ENCODE data around the gene ACP1.

Gene ACP1

DNA sequence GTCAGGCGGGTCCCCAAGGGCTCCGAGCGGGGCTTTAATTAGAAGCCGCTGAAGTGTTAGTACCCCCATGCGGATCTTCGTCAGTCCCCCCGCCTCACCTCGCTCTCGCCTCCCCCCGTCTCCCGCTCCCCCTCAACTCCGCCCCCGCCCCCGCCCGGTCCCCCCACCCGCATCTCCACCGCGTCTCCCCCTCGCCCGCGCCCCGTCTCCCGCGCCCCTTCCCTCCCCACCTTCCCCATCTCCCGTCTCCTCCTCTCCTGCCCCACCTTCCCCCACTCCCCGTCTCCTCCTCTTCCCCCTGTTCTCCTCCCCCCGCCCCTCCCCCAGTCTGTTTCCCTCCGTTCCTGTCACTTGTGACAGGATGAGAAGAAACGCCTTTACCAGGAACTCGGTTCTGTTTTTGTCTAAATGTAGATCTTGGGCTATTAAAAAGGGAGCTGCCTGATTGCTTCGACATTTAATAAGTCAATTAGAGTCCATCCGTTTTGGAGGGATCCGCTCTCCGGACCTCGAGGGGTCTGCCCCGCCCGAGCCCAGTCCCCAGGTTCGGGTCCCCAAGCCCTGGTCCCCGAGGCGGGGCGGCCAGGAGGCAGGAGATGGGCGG, 24.1 kb downstream of the ACP1 start:
- peak overlapping the region in 1 of 2 donors; percentile 54 for H3K4me3 ChIP-seq (replicated peaks in 1 of 2; ENCODE audit: low read depth in 2 of 2, low read length in 2 of 2)
- DNase-seq (ENCODE audit: low read depth in 2 of 2): no peak
- TF ChIP-seq, protein P1, sequence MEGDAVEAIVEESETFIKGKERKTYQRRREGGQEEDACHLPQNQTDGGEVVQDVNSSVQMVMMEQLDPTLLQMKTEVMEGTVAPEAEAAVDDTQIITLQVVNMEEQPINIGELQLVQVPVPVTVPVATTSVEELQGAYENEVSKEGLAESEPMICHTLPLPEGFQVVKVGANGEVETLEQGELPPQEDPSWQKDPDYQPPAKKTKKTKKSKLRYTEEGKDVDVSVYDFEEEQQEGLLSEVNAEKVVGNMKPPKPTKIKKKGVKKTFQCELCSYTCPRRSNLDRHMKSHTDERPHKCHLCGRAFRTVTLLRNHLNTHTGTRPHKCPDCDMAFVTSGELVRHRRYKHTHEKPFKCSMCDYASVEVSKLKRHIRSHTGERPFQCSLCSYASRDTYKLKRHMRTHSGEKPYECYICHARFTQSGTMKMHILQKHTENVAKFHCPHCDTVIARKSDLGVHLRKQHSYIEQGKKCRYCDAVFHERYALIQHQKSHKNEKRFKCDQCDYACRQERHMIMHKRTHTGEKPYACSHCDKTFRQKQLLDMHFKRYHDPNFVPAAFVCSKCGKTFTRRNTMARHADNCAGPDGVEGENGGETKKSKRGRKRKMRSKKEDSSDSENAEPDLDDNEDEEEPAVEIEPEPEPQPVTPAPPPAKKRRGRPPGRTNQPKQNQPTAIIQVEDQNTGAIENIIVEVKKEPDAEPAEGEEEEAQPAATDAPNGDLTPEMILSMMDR (IDR thresholded peaks at IDR 0.05; ENCODE audit: low read depth, low read length): no peak

DNA sequence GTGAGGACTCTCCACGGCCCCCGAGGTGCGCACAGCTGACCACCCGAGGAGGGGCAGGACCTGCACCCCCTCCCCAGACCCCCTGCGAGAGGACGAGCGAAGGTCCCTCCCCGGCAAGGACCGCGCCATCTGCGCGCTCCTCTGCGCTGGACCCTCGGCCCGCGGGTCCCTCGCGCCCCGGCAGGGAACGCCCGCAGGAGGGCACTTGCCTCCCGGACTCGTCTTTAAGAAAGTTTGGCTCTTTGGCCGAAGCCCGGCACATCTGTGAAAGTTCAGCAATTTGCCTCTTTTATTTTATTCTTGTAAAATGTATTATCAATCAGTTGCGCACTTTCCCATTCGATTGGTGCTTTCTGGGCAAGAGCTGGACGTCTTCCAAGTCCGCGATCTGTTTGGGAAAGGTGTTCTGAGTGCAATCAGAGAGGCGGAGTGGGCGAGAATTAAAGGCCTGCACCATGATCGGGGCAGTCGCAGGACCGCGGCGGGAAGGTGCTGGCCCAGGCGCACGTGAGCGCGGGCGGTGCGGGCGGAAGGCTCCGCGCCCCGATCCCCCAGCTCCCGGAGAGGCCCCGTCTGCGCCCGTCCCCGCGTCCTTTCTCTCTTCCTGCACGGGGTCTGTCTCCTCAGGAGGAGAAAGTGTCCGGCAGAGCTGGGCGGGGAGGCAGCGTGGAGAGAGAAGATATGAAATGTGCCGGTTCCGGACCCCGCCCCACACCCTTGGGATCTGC, 24.8 kb downstream of the ACP1 start:
- H3K4me3 ChIP-seq (replicated peaks in 1 of 2; ENCODE audit: low read depth in 2 of 2, low read length in 2 of 2): peak overlapping the region; percentile 46 to 54
- peak in 1 of 2 donors; percentile 9 for DNase-seq (ENCODE audit: low read depth in 2 of 2)
- TF ChIP-seq, protein P1 (IDR thresholded peaks at IDR 0.05; ENCODE audit: low read depth, low read length): no peak

DNA sequence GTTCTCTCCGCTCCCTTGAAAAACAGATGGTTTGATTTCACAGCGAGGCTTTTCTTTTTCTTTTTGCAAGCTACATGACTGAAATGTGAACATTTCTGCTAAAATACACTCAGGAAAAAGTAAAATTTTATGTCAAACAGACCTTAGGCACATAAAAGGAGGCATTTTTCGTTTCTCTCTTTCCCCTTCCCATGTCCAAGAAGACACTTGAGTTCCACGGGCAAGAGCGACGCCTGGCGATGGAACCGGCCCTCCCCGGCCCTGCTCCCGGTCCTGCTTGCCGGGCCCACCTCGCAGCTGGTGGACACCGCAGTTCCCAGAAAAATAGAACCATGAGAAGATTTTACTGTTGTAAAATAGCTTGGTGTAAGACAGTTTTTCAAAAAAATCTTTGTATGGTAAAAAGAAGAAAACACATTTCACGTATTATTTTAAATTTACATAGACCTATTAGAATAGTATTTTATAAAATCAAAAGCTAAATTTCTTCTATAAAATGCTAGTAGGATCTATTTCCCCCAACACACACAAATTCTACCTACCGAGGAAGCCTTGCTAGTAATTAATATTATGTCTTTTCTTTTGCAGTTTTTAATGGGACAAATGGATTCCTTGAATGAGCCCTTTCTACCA, 25.5 kb downstream of the ACP1 start:
- TF ChIP-seq, protein P1 (IDR thresholded peaks at IDR 0.05; ENCODE audit: low read depth, low read length): peak; percentile 83
- H3K4me3 ChIP-seq (replicated peaks in 1 of 2; ENCODE audit: low read depth in 2 of 2, low read length in 2 of 2): peak overlapping the region; percentile 46 to 54
- DNase-seq (ENCODE audit: low read depth in 2 of 2): peak; percentile 82 to 84

DNA sequence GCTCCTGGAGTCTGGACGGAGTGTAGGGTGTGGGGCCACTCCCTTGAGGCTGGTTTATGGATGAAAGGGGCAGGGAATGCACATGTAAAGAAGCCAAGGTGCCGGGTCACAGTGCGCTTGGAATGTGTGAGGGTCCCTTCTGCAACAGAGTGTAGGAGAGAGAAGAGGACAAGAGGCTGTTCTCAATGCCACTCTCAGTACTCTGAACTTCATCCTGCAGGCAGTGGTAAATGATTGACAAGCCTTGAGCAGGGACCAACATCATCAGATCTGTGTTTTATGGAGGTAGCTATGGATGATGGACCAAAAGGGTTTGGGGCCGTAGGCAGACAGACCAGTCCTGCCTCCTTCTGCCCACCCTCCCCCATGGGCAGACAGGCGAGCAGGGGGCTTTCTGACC, 30.3 kb downstream of the ACP1 start:
- DNase-seq (ENCODE audit: low read depth in 2 of 2): no peak
- TF ChIP-seq, protein P1 (IDR thresholded peaks at IDR 0.05; ENCODE audit: low read depth, low read length): no peak
- no peak overlapping the region for H3K4me3 ChIP-seq (replicated peaks in 1 of 2; ENCODE audit: low read depth in 2 of 2, low read length in 2 of 2)

DNA sequence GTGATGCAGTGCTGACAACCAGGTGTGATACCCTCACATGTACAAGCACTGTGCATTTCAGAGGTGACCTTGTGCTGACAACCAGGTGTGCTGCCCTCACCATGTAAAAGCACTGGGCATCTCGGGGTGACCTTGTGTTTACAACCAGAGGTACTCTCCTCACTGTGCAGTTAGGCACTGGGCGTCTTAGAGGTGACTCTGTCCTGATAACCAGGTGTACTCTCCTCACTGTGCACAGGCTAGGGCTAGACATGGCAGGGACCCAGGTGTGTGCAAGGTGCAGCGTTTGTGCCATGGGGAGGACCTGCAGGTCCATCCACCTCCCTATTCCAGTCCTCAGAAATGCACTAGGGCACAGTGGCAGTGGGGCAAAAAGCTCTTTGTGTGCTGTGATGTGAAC, 31.6 kb downstream of the ACP1 start:
- H3K4me3 ChIP-seq (replicated peaks in 1 of 2; ENCODE audit: low read depth in 2 of 2, low read length in 2 of 2): no peak overlapping the region
- TF ChIP-seq, protein P1 (IDR thresholded peaks at IDR 0.05; ENCODE audit: low read depth, low read length): no peak
- no peak for DNase-seq (ENCODE audit: low read depth in 2 of 2)

DNA sequence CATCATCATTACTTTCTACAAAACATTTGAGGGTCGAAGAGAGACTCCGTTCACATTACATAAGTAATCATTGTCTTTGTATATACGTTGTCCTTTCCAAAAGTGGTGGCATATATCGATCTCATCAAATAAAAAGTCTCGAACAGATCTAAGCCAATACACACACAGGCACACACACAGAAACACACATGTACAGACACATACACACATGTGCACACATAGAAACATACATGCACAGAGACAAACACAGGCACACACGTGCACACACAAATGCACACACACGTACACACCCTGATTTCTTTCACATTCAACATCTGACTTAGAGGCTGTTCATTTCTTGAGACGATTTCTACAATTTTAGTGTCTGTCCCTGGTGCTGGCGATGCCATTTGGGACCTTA, 40.6 kb downstream of the ACP1 start:
- no peak for DNase-seq (ENCODE audit: low read depth in 2 of 2)
- TF ChIP-seq, protein P1 (IDR thresholded peaks at IDR 0.05; ENCODE audit: low read depth, low read length): no peak
- no peak overlapping the region for H3K4me3 ChIP-seq (replicated peaks in 1 of 2; ENCODE audit: low read depth in 2 of 2, low read length in 2 of 2)
